Nephron progenitor cell (in vitro differentiated cells): ENCODE data around the gene ATP2B2.
A peak's percentile ranks its signal among the peaks of the same experiment; 100 is the strongest.

Source experiments
- DNase-seq: peaks from one replicate; pipeline ENCODE4 v3.0.0; 2021
- H3K27ac Mint-ChIP-seq: 2 replicates; pipeline ENCODE4 v1.8.0; 2021; ENCODE audit warnings: mild to moderate bottlenecking, moderate library complexity, mixed read lengths
- H3K27me3 Mint-ChIP-seq: 2 replicates; pipeline ENCODE4 v1.8.0; 2021; ENCODE audit warnings: mild to moderate bottlenecking, low read depth, mixed read lengths; ENCODE audit not compliant: poor library complexity
- H3K36me3 Mint-ChIP-seq: 2 replicates; pipeline ENCODE4 v1.8.0; 2021; ENCODE audit warnings: low read depth, mixed read lengths
- H3K4me1 Mint-ChIP-seq: 2 replicates; pipeline ENCODE4 v1.8.0; 2021; ENCODE audit warnings: mixed read lengths
- H3K4me3 Mint-ChIP-seq: 2 replicates; pipeline ENCODE4 v1.8.0; 2021; ENCODE audit warnings: mild to moderate bottlenecking, moderate library complexity, mixed read lengths
- H3K9me3 Mint-ChIP-seq: 2 replicates; pipeline ENCODE4 v1.8.0; 2021; ENCODE audit warnings: mild to moderate bottlenecking, moderate library complexity, mixed read lengths
- TF ChIP-seq, protein P1 (sequence below): fragments of 200-600 bp; sonication (generic); IDR thresholded peaks from 2 replicates; pipeline ENCODE4 v1.5.0; 2021; ENCODE audit warnings: antibody characterized with exemption

The ATP2B2 gene

DNA sequence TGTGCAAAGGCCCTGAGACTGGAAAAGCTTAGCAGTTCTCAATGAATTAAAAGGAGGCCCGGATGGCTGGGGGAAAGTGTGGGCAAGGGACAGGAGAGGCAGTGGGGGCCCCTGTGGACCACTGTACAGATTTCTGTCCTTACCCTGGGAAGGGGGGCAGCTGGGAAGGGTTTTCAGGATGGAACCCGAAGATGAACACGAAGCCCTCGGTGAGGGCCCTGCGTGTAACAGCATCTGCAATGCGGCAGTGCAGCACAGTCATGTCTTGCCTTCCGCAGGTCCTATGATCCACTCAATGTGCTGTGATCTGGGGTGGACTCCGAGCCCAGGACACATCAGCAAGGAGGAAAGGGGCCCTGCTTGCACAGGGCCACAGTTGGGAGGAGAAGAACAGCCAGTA is 7.9 kb upstream of the ATP2B2 start:
- no peak for DNase-seq
- Mint-ChIP-seq H3K27ac (peak overlapping the region; percentile 42), H3K4me1 (peaks cover 10% of the 10 kb centered on the region), H3K36me3 (no peaks in the 10 kb centered on the region), H3K9me3 (no peaks in the 10 kb centered on the region), H3K27me3 (peaks cover 61% of the 10 kb centered on the region), H3K4me3 (no peak overlapping the region)
- TF ChIP-seq, protein P1, sequence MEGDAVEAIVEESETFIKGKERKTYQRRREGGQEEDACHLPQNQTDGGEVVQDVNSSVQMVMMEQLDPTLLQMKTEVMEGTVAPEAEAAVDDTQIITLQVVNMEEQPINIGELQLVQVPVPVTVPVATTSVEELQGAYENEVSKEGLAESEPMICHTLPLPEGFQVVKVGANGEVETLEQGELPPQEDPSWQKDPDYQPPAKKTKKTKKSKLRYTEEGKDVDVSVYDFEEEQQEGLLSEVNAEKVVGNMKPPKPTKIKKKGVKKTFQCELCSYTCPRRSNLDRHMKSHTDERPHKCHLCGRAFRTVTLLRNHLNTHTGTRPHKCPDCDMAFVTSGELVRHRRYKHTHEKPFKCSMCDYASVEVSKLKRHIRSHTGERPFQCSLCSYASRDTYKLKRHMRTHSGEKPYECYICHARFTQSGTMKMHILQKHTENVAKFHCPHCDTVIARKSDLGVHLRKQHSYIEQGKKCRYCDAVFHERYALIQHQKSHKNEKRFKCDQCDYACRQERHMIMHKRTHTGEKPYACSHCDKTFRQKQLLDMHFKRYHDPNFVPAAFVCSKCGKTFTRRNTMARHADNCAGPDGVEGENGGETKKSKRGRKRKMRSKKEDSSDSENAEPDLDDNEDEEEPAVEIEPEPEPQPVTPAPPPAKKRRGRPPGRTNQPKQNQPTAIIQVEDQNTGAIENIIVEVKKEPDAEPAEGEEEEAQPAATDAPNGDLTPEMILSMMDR: no peak

DNA sequence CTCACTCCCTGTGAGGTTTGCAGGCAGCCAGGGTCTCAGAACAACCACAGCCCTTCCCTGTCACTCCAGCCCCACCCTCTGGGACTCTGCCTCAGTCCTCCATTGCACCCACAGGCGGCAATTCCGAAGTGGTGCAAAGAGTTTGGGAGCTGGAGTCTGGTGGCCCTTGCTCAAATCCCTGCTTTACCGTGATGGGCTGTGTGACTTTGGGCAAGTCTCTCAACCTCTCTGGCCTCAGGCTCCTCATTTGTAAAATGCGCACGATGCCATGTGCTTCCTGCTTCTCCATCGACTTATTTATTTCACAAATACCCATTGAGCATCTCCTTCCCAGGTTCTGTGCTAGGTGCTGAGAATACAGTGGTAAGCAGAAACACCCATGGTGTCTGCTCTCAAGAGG is 7.3 kb upstream of the ATP2B2 start:
- H3K27ac Mint-ChIP-seq: no peak overlapping the region
- no peaks in the 10 kb centered on the region for H3K9me3 Mint-ChIP-seq
- H3K4me3 Mint-ChIP-seq: no peak overlapping the region
- no peak for DNase-seq
- H3K27me3 Mint-ChIP-seq: peaks cover 61% of the 10 kb centered on the region
- H3K36me3 Mint-ChIP-seq: no peaks in the 10 kb centered on the region
- H3K4me1 Mint-ChIP-seq: peaks cover 8% of the 10 kb centered on the region
- TF ChIP-seq, protein P1: no peak

DNA sequence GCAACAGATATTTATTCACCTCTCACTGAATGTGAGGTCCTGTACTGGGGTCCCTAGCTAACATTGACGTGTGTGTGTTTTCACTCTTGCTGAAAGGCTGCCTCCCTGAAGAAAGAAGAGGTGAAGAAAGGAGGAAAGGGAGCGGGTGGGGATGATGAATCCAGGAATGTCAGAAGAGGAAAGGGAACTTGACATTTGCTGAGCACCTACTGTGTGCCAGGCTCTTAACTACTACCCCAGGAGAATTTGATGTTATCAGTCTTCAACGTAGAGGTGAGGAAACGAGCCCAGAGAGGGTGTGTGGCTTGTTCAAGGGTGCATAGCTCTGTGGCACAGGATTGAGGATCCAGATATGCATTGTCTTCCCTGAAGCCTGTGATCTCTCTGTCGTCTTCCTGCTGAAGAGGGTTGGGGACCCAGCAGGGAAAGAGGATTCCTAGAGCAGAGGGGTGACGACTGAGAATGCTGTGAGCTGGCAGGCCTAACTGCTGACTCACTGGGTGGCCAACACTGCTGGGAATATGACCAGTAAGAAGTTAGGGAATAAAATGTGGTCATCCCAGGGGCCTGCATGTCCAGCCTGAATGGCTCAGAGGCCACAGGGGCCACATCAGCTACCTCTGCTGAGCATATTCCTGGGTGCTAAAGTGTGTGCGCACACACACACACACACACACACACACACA is 6.6 kb upstream of the ATP2B2 start:
- Mint-ChIP-seq H3K4me1 (peaks cover 8% of the 10 kb centered on the region), H3K4me3 (no peak overlapping the region), H3K9me3 (no peaks in the 10 kb centered on the region), H3K27ac (no peak overlapping the region), H3K27me3 (peaks cover 58% of the 10 kb centered on the region), H3K36me3 (no peaks in the 10 kb centered on the region)
- TF ChIP-seq, protein P1: no peak
- no peak for DNase-seq

DNA sequence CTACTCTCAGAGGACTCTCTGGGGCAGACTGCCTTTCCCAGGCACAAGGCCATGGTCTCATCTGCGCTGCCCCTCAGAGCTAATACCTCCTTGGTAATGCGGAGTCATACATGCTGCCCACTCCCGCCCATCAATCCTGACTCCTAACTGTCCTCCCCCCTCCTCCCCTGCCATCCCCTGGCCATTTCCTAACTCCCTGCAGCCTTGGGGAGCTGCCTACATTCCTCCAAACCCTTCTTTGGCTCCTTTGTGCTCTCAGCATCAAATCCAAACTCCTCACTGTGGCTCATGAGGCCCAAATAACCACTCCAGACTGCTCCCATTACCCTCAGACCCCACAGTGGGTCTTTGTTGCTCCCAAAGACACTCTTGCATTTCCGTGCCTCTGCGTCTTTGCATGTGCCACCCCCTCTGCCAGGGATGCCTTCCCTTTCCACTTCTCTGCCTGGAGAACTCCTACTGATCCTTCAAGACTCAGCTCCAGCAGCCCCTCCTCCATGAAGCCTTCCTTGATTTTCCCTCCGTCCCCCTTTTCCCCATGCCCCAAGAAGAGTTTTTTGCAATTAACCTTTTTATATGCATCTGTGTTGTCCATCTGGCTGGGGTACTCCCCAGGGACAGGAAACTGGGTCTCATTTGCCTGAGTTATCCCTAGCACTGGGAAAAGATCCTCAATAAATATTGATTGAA is 5.5 kb upstream of the ATP2B2 start:
- DNase-seq: no peak
- Mint-ChIP-seq H3K36me3 (no peaks in the 10 kb centered on the region), H3K9me3 (no peaks in the 10 kb centered on the region), H3K27me3 (peaks cover 59% of the 10 kb centered on the region), H3K4me3 (no peak overlapping the region), H3K27ac (no peak overlapping the region), H3K4me1 (peaks cover 14% of the 10 kb centered on the region)
- TF ChIP-seq, protein P1: no peak

DNA sequence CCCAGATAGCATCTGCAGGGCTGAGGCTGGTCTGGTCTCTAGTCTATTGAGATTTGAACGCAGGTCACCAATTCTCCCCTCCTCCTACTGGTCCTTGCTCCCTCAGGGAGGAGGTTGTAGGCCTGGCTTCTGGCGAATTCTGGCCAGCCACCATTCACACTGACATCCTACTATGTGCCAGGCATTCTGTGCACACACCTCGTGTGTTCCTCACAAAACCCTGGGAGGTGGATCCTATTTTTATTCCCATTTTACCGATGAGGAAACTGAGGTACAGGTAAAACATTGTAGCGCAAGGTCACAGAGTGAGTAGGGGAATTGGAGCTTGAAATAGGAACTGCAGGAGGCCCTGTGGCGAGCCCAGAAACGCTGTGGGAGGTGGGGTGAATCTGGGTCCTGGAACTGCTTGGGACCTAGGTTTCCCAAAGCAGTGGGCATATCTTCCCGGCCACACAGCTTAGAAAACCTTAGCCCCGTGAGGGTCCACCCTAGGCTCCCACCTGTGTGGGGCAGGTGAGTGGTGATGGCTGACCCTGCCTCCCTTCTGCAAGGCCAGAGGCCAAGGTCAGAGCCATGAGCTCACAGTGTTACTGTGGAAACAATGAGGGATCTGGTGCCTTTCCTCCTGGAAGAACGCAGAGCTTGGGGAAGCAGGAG is 4.8 kb upstream of the ATP2B2 start:
- DNase-seq: no peak
- TF ChIP-seq, protein P1: no peak
- Mint-ChIP-seq H3K9me3 (no peaks in the 10 kb centered on the region), H3K27ac (no peak overlapping the region), H3K4me3 (no peak overlapping the region), H3K27me3 (peaks cover 62% of the 10 kb centered on the region), H3K36me3 (no peaks in the 10 kb centered on the region), H3K4me1 (peaks cover 18% of the 10 kb centered on the region)
